ENCODE data around the gene ADAMTS20.

The ADAMTS20 gene, protein sequence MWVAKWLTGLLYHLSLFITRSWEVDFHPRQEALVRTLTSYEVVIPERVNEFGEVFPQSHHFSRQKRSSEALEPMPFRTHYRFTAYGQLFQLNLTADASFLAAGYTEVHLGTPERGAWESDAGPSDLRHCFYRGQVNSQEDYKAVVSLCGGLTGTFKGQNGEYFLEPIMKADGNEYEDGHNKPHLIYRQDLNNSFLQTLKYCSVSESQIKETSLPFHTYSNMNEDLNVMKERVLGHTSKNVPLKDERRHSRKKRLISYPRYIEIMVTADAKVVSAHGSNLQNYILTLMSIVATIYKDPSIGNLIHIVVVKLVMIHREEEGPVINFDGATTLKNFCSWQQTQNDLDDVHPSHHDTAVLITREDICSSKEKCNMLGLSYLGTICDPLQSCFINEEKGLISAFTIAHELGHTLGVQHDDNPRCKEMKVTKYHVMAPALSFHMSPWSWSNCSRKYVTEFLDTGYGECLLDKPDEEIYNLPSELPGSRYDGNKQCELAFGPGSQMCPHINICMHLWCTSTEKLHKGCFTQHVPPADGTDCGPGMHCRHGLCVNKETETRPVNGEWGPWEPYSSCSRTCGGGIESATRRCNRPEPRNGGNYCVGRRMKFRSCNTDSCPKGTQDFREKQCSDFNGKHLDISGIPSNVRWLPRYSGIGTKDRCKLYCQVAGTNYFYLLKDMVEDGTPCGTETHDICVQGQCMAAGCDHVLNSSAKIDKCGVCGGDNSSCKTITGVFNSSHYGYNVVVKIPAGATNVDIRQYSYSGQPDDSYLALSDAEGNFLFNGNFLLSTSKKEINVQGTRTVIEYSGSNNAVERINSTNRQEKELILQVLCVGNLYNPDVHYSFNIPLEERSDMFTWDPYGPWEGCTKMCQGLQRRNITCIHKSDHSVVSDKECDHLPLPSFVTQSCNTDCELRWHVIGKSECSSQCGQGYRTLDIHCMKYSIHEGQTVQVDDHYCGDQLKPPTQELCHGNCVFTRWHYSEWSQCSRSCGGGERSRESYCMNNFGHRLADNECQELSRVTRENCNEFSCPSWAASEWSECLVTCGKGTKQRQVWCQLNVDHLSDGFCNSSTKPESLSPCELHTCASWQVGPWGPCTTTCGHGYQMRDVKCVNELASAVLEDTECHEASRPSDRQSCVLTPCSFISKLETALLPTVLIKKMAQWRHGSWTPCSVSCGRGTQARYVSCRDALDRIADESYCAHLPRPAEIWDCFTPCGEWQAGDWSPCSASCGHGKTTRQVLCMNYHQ (N-terminal part only)

DNA sequence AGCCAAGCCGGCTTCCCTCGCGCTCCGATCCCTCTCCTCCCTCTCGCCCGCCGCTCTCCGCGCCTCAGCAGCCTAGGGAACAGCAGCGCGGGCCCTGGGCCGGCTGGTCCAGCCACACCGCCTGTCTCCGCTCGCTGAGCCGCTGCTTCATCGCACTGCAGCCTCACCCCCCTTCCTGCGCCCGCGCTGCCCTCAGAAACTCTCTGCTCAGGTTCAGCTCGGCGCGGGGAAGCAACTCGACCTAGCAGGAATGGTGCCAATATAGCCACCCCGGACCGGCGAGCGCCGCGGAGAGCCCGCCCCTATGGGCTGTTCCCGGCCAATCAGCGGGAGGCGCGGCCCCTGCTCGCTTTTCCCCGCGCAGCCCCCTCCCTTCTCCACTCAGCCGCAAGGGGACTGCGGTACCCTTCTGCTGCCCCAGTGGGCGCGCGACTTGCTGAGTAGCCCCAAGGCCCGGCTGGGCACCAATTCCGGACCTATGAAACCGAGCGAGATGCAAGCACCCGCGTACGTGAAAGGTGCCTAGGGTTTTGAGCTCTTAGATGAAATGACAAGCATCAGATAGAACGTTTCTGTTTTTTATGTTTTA is at the start of gene ADAMTS20:
ADAMTS20 (minus strand) TSS at position 233 of the 589 bp plus-strand sequence. CDS start 282 bp downstream, outside the sequence.
- no peak for DNase-seq (ENCODE audit: low read depth)
- H3K4me3 ChIP-seq (ENCODE audit: low read depth, low read length) = no peak within 1 kb of the TSS
- TF ChIP-seq, protein P1, sequence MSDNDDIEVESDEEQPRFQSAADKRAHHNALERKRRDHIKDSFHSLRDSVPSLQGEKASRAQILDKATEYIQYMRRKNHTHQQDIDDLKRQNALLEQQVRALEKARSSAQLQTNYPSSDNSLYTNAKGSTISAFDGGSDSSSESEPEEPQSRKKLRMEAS (IDR thresholded peaks at IDR 0.05; ENCODE audit: low read depth, low read length) = no peak
- no peak for TF ChIP-seq MYC (IDR thresholded peaks at IDR 0.05; ENCODE audit: low read depth, low read length)
- TF ChIP-seq, protein P2, sequence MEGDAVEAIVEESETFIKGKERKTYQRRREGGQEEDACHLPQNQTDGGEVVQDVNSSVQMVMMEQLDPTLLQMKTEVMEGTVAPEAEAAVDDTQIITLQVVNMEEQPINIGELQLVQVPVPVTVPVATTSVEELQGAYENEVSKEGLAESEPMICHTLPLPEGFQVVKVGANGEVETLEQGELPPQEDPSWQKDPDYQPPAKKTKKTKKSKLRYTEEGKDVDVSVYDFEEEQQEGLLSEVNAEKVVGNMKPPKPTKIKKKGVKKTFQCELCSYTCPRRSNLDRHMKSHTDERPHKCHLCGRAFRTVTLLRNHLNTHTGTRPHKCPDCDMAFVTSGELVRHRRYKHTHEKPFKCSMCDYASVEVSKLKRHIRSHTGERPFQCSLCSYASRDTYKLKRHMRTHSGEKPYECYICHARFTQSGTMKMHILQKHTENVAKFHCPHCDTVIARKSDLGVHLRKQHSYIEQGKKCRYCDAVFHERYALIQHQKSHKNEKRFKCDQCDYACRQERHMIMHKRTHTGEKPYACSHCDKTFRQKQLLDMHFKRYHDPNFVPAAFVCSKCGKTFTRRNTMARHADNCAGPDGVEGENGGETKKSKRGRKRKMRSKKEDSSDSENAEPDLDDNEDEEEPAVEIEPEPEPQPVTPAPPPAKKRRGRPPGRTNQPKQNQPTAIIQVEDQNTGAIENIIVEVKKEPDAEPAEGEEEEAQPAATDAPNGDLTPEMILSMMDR (IDR thresholded peaks at IDR 0.05; ENCODE audit: low read depth, low read length) = no peak
- TF ChIP-seq POLR2A (IDR thresholded peaks at IDR 0.05; ENCODE audit: extremely low read depth, insufficient read length) = no peak

DNA sequence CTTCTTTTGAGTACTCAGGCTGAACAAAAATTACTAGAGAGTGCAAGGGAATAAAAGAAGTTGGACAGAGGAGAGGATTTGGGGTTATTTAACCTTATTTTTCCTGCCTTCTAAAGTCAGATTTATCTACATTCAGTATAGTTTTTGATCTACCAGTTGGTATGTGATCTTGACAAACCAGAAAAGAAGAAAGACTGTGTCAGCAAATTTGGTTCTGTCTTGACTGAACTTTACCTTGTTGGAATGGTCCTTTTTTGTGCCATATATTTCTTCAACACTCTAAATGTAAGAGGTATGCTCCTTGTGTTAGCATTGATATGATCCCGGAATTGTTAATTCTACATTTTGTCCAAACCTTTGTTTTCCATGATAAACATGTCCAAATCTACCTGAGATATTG is 47.7 kb upstream of the ADAMTS20 start:
- TF ChIP-seq MYC (IDR thresholded peaks at IDR 0.05; ENCODE audit: low read depth, low read length) = no peak
- TF ChIP-seq, protein P2 (IDR thresholded peaks at IDR 0.05; ENCODE audit: low read depth, low read length) = no peak
- TF ChIP-seq, protein P1 (IDR thresholded peaks at IDR 0.05; ENCODE audit: low read depth, low read length) = no peak
- no peak for TF ChIP-seq POLR2A (IDR thresholded peaks at IDR 0.05; ENCODE audit: extremely low read depth, insufficient read length)
- H3K4me3 ChIP-seq (ENCODE audit: low read depth, low read length) = no peak overlapping the region
- DNase-seq (ENCODE audit: low read depth) = no peak

DNA sequence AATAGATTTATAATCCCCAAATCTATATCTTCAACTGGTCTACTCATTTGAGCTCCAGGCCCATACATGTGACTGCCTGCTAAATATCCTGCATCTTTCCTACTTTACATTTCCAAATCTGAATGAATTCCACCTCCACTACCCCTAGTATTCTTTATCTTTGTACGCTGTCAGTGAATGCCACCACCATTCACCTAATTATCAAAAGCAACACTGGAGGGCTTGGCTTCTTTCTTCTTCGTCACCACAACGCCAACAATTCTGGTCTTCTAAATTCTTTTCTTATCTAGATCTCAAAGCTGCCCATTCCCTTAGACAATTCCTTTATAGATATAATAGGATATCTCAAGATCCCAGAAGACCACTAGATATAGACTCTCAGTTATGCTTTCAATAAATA is 47.1 kb upstream of the ADAMTS20 start:
- TF ChIP-seq POLR2A (IDR thresholded peaks at IDR 0.05; ENCODE audit: extremely low read depth, insufficient read length) = no peak
- TF ChIP-seq MYC (IDR thresholded peaks at IDR 0.05; ENCODE audit: low read depth, low read length) = no peak
- TF ChIP-seq, protein P2 (IDR thresholded peaks at IDR 0.05; ENCODE audit: low read depth, low read length) = no peak
- TF ChIP-seq, protein P1 (IDR thresholded peaks at IDR 0.05; ENCODE audit: low read depth, low read length) = no peak
- no peak for DNase-seq (ENCODE audit: low read depth)
- H3K4me3 ChIP-seq (ENCODE audit: low read depth, low read length) = no peak overlapping the region

DNA sequence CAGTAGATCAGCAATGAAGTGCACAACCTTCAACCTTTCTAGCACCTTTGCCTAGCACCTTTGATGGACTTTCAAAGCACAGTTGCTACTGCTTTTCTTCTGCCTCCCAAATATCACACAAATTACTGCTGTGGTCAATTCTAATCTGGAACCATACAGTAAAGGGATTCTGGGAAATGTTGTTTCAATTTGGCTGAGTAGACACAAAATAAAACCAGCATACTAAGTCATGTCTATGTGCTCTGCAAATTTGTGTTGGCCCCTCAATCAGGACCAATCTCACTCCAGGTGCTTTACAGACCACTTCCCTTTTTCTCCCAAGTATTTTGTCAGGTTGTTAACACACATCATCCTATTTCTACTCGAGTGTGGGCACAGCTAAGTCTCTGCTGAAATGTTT is 38.3 kb upstream of the ADAMTS20 start:
- no peak for TF ChIP-seq POLR2A (IDR thresholded peaks at IDR 0.05; ENCODE audit: extremely low read depth, insufficient read length)
- TF ChIP-seq MYC (IDR thresholded peaks at IDR 0.05; ENCODE audit: low read depth, low read length) = no peak
- TF ChIP-seq, protein P1 (IDR thresholded peaks at IDR 0.05; ENCODE audit: low read depth, low read length) = no peak
- TF ChIP-seq, protein P2 (IDR thresholded peaks at IDR 0.05; ENCODE audit: low read depth, low read length) = no peak
- DNase-seq (ENCODE audit: low read depth) = no peak
- H3K4me3 ChIP-seq (ENCODE audit: low read depth, low read length) = no peak overlapping the region
